KMS-11 (cell line): ENCODE measurements around the gene KDM7A.

ENCODE experiments used
- H2AFZ ChIP-seq: fragments of 200-600 bp; sonication (generic); 2 replicates; pipeline ENCODE4 v1.6.1; 2016; ENCODE audit warnings: antibody characterized with exemption, mixed run types, low read depth
- H3K27ac ChIP-seq: fragments of 200-600 bp; sonication (generic); 2 replicates; pipeline ENCODE4 v1.6.1; 2016; ENCODE audit warnings: mild to moderate bottlenecking, mixed run types
- H3K27me3 ChIP-seq: fragments of 200-600 bp; sonication (generic); 2 replicates; pipeline ENCODE4 v1.6.1; 2017; ENCODE audit warnings: mild to moderate bottlenecking, low read depth, mixed run types, moderate library complexity; ENCODE audit not compliant: insufficient read depth
- H3K36me3 ChIP-seq: fragments of 200-600 bp; sonication (generic); 2 replicates; pipeline ENCODE4 v1.6.1; 2017; ENCODE audit warnings: mild to moderate bottlenecking, mixed run types; ENCODE audit not compliant: insufficient read depth
- H3K4me1 ChIP-seq: fragments of 200-600 bp; sonication (generic); 2 replicates; pipeline ENCODE4 v1.6.1; 2016; ENCODE audit warnings: mild to moderate bottlenecking, low read depth, mixed run types; ENCODE audit not compliant: poor library complexity, severe bottlenecking
- H3K4me2 ChIP-seq: fragments of 200-600 bp; sonication (generic); 2 replicates; pipeline ENCODE4 v1.7.0; 2016; ENCODE audit warnings: mild to moderate bottlenecking, mixed run types
- H3K4me3 ChIP-seq: fragments of 200-600 bp; sonication (generic); IDR thresholded peaks from 2 replicates; pipeline ENCODE4 v1.6.1; 2017; ENCODE audit warnings: low read depth, low read length, mixed read lengths; ENCODE audit not compliant: insufficient read depth
- H3K79me2 ChIP-seq: fragments of 200-600 bp; sonication (generic); 2 replicates; pipeline ENCODE4 v1.6.1; 2016; ENCODE audit warnings: low read depth, mixed run types; ENCODE audit not compliant: insufficient read depth
- H3K9ac ChIP-seq: fragments of 200-600 bp; sonication (generic); 2 replicates; pipeline ENCODE4 v1.6.1; 2016; ENCODE audit warnings: mild to moderate bottlenecking, mixed run types
- H4K20me1 ChIP-seq: fragments of 200-600 bp; sonication (generic); 2 replicates; pipeline ENCODE4 v1.6.1; 2016; ENCODE audit warnings: mild to moderate bottlenecking, mixed run types; ENCODE audit not compliant: insufficient read depth
- TF ChIP-seq, protein P1 (sequence below): fragments of 200-600 bp; sonication (generic); conservative IDR thresholded peaks from 2 replicates; pipeline ENCODE4 v1.6.1; 2017; ENCODE audit warnings: low read depth, mild to moderate bottlenecking, antibody characterized with exemption, low read length, moderate library complexity, mixed read lengths

The KDM7A gene

GRCh38 chr7:140084142-140084655, 92.6 kb downstream of the KDM7A start:
- no peaks in the 10 kb centered on the region for H3K27me3 ChIP-seq
- no peak overlapping the region for H3K27ac ChIP-seq
- no peak overlapping the region for H3K4me2 ChIP-seq
- TF ChIP-seq, protein P1, sequence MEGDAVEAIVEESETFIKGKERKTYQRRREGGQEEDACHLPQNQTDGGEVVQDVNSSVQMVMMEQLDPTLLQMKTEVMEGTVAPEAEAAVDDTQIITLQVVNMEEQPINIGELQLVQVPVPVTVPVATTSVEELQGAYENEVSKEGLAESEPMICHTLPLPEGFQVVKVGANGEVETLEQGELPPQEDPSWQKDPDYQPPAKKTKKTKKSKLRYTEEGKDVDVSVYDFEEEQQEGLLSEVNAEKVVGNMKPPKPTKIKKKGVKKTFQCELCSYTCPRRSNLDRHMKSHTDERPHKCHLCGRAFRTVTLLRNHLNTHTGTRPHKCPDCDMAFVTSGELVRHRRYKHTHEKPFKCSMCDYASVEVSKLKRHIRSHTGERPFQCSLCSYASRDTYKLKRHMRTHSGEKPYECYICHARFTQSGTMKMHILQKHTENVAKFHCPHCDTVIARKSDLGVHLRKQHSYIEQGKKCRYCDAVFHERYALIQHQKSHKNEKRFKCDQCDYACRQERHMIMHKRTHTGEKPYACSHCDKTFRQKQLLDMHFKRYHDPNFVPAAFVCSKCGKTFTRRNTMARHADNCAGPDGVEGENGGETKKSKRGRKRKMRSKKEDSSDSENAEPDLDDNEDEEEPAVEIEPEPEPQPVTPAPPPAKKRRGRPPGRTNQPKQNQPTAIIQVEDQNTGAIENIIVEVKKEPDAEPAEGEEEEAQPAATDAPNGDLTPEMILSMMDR, result no peak
- no peaks in the 10 kb centered on the region for H3K36me3 ChIP-seq
- no peak overlapping the region for H2AFZ ChIP-seq
- no peaks in the 10 kb centered on the region for H3K79me2 ChIP-seq
- no peaks in the 10 kb centered on the region for H4K20me1 ChIP-seq
- H3K4me3 ChIP-seq, result no peak overlapping the region
- no peak overlapping the region for H3K9ac ChIP-seq
- peaks cover 13% of the 10 kb centered on the region for H3K4me1 ChIP-seq

GRCh38 chr7:140082770-140083169, 94.0 kb downstream of the KDM7A start:
- Histone ChIP-seq H3K4me3 (no peak overlapping the region), H4K20me1 (no peaks in the 10 kb centered on the region)

GRCh38 chr7:140081774-140082425, 94.9 kb downstream of the KDM7A start:
- H3K27ac ChIP-seq, result no peak overlapping the region
- no peak overlapping the region for H3K4me3 ChIP-seq
- H4K20me1 ChIP-seq, result no peaks in the 10 kb centered on the region
- no peaks in the 10 kb centered on the region for H3K27me3 ChIP-seq
- no peaks in the 10 kb centered on the region for H3K79me2 ChIP-seq
- no peak overlapping the region for H3K4me2 ChIP-seq
- TF ChIP-seq, protein P1, result no peak
- H3K4me1 ChIP-seq, result no peaks in the 10 kb centered on the region
- H3K9ac ChIP-seq, result no peak overlapping the region
- H3K36me3 ChIP-seq, result no peaks in the 10 kb centered on the region
- H2AFZ ChIP-seq, result no peak overlapping the region

More at GRCh38 chr7:140082770-140083169, 94.0 kb downstream of the KDM7A start:
- Histone ChIP-seq H3K27me3 (no peaks in the 10 kb centered on the region), H2AFZ (no peak overlapping the region), H3K79me2 (no peaks in the 10 kb centered on the region), H3K4me1 (peaks cover 5% of the 10 kb centered on the region), H3K4me2 (no peak overlapping the region), H3K36me3 (no peaks in the 10 kb centered on the region), H3K27ac (no peak overlapping the region), H3K9ac (no peak overlapping the region)
- TF ChIP-seq, protein P1, result no peak

GRCh38 chr7:140080919-140081318, 95.9 kb downstream of the KDM7A start:
- no peaks in the 10 kb centered on the region for H4K20me1 ChIP-seq
- TF ChIP-seq, protein P1, result no peak
- no peak overlapping the region for H3K9ac ChIP-seq
- H2AFZ ChIP-seq, result no peak overlapping the region
- no peaks in the 10 kb centered on the region for H3K36me3 ChIP-seq
- H3K4me2 ChIP-seq, result no peak overlapping the region
- no peaks in the 10 kb centered on the region for H3K79me2 ChIP-seq
- no peak overlapping the region for H3K4me3 ChIP-seq
- H3K4me1 ChIP-seq, result no peaks in the 10 kb centered on the region
- no peak overlapping the region for H3K27ac ChIP-seq
- no peaks in the 10 kb centered on the region for H3K27me3 ChIP-seq
